NCI-H1417 (cell line): ENCODE measurements around the gene SPTBN2.
"Not testable (repeated sequence)": the region's sequence is repeated elsewhere in the genome, so short reads cannot be mapped to it uniquely, and the experiment has no call there.

ENCODE experiments used
- DNase-seq, 3 experiments: peaks; one replicate each; lab custom pipeline; 2025; lab: John Stamatoyannopoulos, UW

Gene SPTBN2

GRCh38 chr11:66639814-66640340 lies 89.1 kb downstream of the SPTBN2 start:
- DNase-seq, result not testable (repeated sequence)

GRCh38 chr11:66639066-66639813 lies 89.8 kb downstream of the SPTBN2 start:
- DNase-seq, result peak in 2 of 3 experiments; percentile 65 to 83

- DNase-seq, result peak; percentile 99 to 100 (median 100)
Observed at GRCh38 chr11:66638177-66639065, 90.6 kb downstream of the SPTBN2 start, which contains the start of gene RBM4. TSS of gene RBM4 (plus strand) at chr11:66638703. CDS start at chr11:66639712, 1,009 bp downstream.

GRCh38 chr11:66637557-66638176 lies 91.3 kb downstream of the SPTBN2 start:
- no peak for DNase-seq

GRCh38 chr11:66636411-66636810 lies 92.6 kb downstream of the SPTBN2 start:
- peak in 1 of 3 experiments; percentile 5 for DNase-seq
